Prostate gland (tissue), 2 donors: ENCODE data around the gene CCDC71L. TPM values are rescaled to one million over a fixed set of nuclear protein-coding genes. Genes with fewer than 3 reads are reported as not detected.

Source experiments
- DNase-seq: peaks from one replicate; pipeline ENCODE4 v3.0.0-alpha.2; 2019; ENCODE audit warnings: low spot score
- H3K27ac ChIP-seq, 2 donors: fragments of 200-600 bp; sonication (generic); 2 replicates each; pipeline ENCODE4 v1.5.1; 2017 to 2019
- H3K27me3 ChIP-seq: fragments of 200-600 bp; sonication (generic); replicated peaks from 2 replicates; pipeline ENCODE4 v1.5.1; 2019; ENCODE audit not compliant: insufficient read depth
- H3K36me3 ChIP-seq, 2 donors: fragments of 200-600 bp; sonication (generic); 1 replicate in 1 of 2; 2 replicates in 1 of 2; pipeline versions ENCODE4 v1.5.1 to v1.8.1; 2017 to 2019
- H3K4me1 ChIP-seq: fragments of 200-600 bp; sonication (generic); replicated peaks from 2 replicates; pipeline ENCODE4 v1.5.1; 2019
- H3K4me3 ChIP-seq, 2 donors: fragments of 200-600 bp; sonication (generic); 2 replicates each; pipeline ENCODE4 v1.5.1; 2017 to 2019
- H3K9me3 ChIP-seq: fragments of 200-600 bp; sonication (generic); 2 replicates; pipeline ENCODE4 v1.5.1; 2017
- CTCF ChIP-seq, 4 experiments: fragments of 200-600 bp in 2 of 4; fragments of 450-650 bp in 2 of 4; sonication (generic) in 2 of 4; IDR thresholded peaks; 1 replicate in 3 of 4; 2 replicates in 1 of 4; pipeline ENCODE4 v1.5.1; 2016 to 2019; ENCODE audit warnings: antibody characterized with exemption in 4 of 4, mild to moderate bottlenecking in 2 of 4, moderate library complexity in 2 of 4
- POLR2A ChIP-seq: fragments of 450-650 bp; IDR thresholded peaks from one replicate; pipeline ENCODE4 v1.6.1; 2016; ENCODE audit warnings: antibody characterized with exemption, mild to moderate bottlenecking
- POLR2AphosphoS5 ChIP-seq: sonication (generic); formaldehyde crosslinking; IDR thresholded peaks from one replicate; pipeline ENCODE4 v1.6.1; 2017; ENCODE audit warnings: antibody characterized with exemption
- WGBS: methylation state at CpG from one replicate; pipeline ENCODE4 v1.1.5; 2018; 5-methylcytosine and 5-hydroxymethylcytosine counted together
- intact Hi-C: fragments of 100-400 bp; cut with DNase I; formaldehyde crosslinking; loops from one replicate; pipeline ENCODE4 v1.14.2; 2022
- total RNA-seq, 2 donors: library from RNA; depleted of rRNA; stranded (reverse); fragments of >200 nt; gene quantifications; one replicate each; pipeline ENCODE4 v1.1.0, GENCODE V29; 2016

Gene CCDC71L
- total RNA-seq, 2 donors from 2014 or later = 10.1 to 24.2 TPM

- Histone ChIP-seq H3K4me1 (no peaks in the 10 kb centered on the region), H3K4me3 (no peak overlapping the region), H3K9me3 (no peaks in the 10 kb centered on the region), H3K36me3 (no peaks in the 10 kb centered on the region), H3K27ac (no peak overlapping the region), H3K27me3 (no peaks in the 10 kb centered on the region)
- intact Hi-C loops = no loop called here
- DNase-seq = no peak
- 54% methylated on average over 2 of the region's 2 CpGs for WGBS
- TF ChIP-seq POLR2AphosphoS5 (no peak), POLR2A (no peak), CTCF (IDR thresholded peaks at IDR 0.05) (no peak)
Measured at GRCh38 chr7:106614751-106615150, 46.2 kb downstream of the CCDC71L start.

- Histone ChIP-seq H3K4me1 (no peaks in the 10 kb centered on the region), H3K9me3 (no peaks in the 10 kb centered on the region), H3K27ac (no peak overlapping the region), H3K36me3 (no peaks in the 10 kb centered on the region), H3K4me3 (no peak overlapping the region), H3K27me3 (no peaks in the 10 kb centered on the region)
- TF ChIP-seq POLR2A (no peak), POLR2AphosphoS5 (no peak), CTCF (IDR thresholded peaks at IDR 0.05) (no peak)
- intact Hi-C loops = no loop called here
- DNase-seq = no peak
Measured at GRCh38 chr7:106613848-106614560, 47.0 kb downstream of the CCDC71L start.

- Histone ChIP-seq H3K4me1 (no peaks in the 10 kb centered on the region), H3K27me3 (no peaks in the 10 kb centered on the region), H3K27ac (no peak overlapping the region), H3K36me3 (no peaks in the 10 kb centered on the region), H3K4me3 (no peak overlapping the region), H3K9me3 (no peaks in the 10 kb centered on the region)
- DNase-seq = no peak
- no peak for TF ChIP-seq CTCF (IDR thresholded peaks at IDR 0.05)
- 94% methylated on average over 6 of the region's 6 CpGs for WGBS
- intact Hi-C loops = no loop called here
Measured at GRCh38 chr7:106613279-106613678, 47.7 kb downstream of the CCDC71L start.

GRCh38 chr7:106612432-106612831 is 48.5 kb downstream of the CCDC71L start:
- TF ChIP-seq POLR2A (no peak), POLR2AphosphoS5 (no peak), CTCF (IDR thresholded peaks at IDR 0.05) (no peak)
- Histone ChIP-seq H3K27ac (no peak overlapping the region), H3K36me3 (no peaks in the 10 kb centered on the region), H3K4me3 (no peak overlapping the region), H3K4me1 (no peaks in the 10 kb centered on the region), H3K27me3 (no peaks in the 10 kb centered on the region), H3K9me3 (no peaks in the 10 kb centered on the region)
- intact Hi-C loops = no loop called here
- WGBS = 88% methylated on average over 1 of the region's 1 CpG
- DNase-seq = no peak

GRCh38 chr7:106611911-106612310 is 49.0 kb downstream of the CCDC71L start:
- no peaks in the 10 kb centered on the region for H3K9me3 ChIP-seq
- TF ChIP-seq POLR2AphosphoS5 = no peak
- no peak for TF ChIP-seq CTCF (IDR thresholded peaks at IDR 0.05)
- no peak for TF ChIP-seq POLR2A
- intact Hi-C loops = no loop called here
- WGBS = 71% methylated on average over 3 of the region's 3 CpGs
- no peak for DNase-seq
- no peaks in the 10 kb centered on the region for H3K4me1 ChIP-seq
- H3K36me3 ChIP-seq = no peaks in the 10 kb centered on the region
- H3K27me3 ChIP-seq = no peaks in the 10 kb centered on the region
- H3K27ac ChIP-seq = no peak overlapping the region
- no peak overlapping the region for H3K4me3 ChIP-seq
